ENCODE data around the gene FOXRED2.
A peak's percentile ranks its signal among the peaks of the same experiment; 100 is the strongest.

Gene FOXRED2

DNA sequence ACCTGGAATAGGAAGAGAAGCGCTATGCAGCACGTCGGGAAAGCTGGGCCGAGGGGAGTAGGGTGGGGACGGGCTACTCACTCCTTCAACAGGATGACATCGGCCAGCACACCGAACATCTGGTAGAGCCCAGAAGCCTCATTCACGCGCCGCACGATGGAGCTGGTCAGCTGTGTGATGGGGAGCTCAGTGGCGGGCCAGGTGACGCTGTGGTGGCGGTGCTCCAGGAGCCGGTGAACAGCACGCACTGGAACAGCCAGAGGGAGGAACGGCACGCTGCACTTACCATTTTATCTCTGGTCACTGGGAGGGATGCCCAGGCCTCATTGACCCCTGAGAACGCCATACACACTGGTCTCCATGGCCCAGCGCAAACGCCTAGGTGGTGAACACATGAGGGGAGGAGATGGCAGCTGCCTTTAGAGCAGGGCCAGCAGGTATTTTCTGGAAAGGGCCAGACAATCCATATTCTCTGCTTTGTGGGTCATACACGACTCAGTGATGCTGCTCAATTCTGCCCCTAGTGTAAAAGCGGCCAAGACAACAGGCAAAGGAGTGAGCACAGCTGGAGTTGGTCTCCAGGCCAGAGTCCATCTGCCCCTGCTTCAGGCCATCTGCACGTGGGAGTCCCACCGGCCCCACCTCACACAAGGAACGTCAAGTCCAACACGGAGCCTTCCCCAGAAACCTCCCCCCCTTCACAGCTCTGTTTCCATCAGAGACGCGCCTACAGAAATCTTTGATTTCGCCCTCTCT is 8.8 kb downstream of the FOXRED2 start:
- TF ChIP-seq GATA1 (IDR thresholded peaks at IDR 0.05; ENCODE audit: low read depth, low read length) (no peak), POLR2A (IDR thresholded peaks at IDR 0.05; ENCODE audit: low read length) (no peak)
- DNase-seq, result no peak

DNA sequence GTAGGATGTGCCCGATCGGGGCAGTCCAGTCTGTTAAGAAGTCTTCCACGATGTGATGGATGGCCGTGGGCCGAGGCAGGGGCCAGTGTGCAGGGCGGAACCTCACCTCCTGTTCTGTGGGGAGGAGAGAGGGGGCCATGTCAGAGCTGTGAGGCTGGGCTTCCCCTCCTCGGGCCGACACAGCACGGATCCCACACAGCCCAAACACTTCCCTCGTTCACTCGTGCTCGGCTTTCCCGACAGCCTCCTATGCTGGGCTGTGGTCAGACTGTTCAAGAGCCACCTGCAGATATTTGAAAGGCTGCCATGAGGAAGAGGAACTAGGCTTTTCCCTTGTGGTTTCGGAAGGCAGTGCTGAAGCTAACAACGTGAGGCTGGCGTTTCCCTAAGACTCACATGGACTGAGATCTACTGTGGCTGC is 13.1 kb downstream of the FOXRED2 start:
- DNase-seq, result no peak
- TF ChIP-seq GATA1 (IDR thresholded peaks at IDR 0.05; ENCODE audit: low read depth, low read length) (no peak), POLR2A (IDR thresholded peaks at IDR 0.05; ENCODE audit: low read length) (no peak)

DNA sequence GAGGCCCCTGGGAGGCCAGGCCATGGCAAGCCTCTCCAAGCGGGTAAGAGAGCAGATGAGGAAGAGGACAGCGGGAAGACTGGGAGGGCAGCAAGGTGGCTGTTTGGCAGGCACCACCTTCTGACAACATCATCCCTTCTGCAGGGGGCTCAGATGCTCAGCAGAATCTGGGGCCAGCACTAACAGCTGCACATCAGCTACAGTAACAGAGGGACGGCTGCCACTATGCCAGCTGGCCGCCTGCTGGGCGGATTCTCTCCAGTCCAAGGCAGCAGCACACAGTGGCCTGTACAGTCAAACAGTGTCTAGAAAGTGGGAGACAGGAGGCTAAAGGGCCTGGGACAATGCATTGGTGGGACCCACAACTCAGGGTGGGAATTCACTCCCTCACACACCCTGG is 14.7 kb downstream of the FOXRED2 start:
- TF ChIP-seq POLR2A (IDR thresholded peaks at IDR 0.05; ENCODE audit: low read length), result no peak
- no peak for DNase-seq

DNA sequence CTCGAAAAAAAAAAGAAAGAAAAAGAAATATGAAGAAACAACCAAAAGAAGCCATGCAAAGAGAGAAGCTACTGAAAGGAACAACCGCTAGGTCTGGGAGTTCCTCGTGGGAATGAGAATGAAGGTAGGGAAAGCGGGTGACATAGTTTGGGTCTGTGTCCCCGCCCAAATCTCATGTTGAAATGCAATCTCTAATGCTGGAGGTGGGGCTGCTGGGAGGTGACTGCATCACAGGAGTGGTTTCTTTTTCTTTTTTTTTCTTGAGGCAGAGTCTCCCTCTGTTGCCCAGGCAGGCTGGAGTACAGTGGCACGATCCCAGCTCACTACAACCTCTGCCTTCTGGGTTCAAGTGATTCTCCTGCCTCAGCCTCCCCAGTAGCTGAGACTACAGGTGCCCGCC is 15.7 kb downstream of the FOXRED2 start:
- TF ChIP-seq POLR2A (IDR thresholded peaks at IDR 0.05; ENCODE audit: low read length) (no peak), GATA1 (IDR thresholded peaks at IDR 0.05; ENCODE audit: low read depth, low read length) (no peak)
- DNase-seq, result peak; percentile 28 to 48

DNA sequence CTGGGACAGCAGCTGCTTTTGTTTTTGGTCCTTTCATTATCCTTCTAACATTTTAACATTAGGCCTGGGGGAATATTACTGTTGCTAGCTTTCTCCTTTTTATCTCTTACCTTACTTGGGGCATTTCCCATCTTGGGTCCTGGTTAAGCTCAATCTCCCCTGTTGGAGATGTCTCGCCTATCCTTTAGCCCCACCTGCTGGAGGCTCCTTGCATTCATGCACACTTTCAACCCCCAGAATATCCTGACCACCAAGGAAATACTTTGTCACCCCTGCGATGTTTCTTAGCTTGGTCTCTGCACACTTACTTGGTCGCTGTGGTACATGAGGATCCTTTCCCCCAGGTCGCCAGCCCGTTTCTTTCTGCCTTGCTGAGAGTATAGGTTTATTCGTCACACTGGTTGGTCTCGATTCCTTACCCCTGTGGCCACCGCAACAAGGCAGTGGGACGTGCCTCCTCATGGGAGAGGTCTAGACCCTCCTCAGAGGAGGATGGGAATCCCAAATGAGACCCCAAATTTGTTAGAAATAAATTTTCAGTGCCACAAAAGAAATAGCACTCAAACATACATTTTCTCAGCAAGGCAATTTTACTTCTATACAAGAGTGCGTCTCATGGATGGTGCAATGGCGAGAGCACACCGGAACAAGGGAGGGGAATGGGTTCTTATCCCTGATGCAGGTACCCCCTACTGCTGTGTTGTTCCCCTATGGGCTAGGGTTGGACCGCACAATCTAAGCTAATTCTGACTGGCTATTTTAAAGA is 20.0 kb downstream of the FOXRED2 start:
- no peak for TF ChIP-seq POLR2A (IDR thresholded peaks at IDR 0.05; ENCODE audit: low read length)
- peak; percentile 61 to 66 for DNase-seq

DNA sequence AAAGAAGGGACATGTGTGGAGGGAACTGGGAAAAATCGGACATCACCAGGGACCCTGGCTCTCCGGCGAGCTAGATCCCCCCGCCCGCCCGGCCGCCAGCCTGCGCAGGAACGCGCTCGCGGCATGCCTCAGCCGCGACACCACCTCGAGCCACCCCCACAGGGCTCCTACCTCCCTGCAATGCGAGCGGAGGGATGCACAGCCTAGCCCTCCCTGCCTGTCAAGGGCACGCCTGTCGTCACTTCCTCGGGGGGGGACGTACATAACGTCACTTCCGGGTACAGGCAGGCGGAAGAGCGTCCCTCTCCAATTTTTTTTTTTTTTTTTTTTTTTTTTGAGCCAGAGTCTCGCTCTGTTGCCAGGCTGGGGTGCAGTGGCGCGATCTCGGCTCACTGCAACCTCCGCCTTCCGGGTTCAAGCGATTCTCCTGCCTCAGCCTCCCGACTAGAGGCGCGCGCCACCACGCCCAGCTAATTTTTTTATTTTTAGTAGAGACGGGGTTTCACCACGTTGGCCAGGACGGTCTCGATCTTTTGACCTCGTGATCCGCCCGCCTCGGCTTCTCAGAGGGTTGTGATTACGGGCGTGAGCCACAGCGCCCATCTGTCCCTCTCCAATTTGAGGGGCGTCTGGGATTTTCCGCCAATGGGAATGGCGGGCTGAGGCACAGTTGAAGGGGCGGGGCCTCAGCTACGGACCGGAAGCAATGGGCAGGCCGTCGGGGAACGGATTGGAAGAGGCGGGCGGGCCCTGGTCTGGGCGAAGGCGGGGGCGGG is 25.3 kb downstream of the FOXRED2 start, which contains the start of gene TXN2:
TXN2 (minus strand) TSS at position 248 of the 776 bp plus-strand sequence. CDS start 803 bp downstream, outside the sequence.
- TF ChIP-seq GATA1 (IDR thresholded peaks at IDR 0.05; ENCODE audit: low read depth, low read length) (no peak), POLR2A (IDR thresholded peaks at IDR 0.05; ENCODE audit: low read length) (peak; percentile 97)

DNA sequence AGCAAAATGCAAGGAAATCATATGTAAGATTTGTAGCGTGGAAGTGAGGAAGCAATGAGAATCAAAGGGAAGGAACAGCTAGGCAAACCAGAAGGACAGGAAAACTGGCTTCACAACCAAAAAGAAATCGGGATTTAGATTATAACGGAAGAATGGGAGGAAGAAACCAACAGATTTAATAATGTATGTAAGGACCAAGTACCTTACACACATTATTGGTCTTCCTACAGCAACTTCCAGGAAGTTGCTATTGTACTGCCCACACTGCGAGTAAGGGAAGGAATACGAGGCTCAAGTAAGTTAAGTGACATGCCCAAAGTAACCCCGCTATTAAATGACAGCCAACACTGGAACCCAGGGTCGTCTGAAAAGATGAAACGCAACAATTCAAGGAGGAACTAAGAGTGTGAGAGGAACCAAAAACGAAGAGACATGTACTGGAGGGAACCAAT is 25.9 kb downstream of the FOXRED2 start:
- TF ChIP-seq POLR2A (IDR thresholded peaks at IDR 0.05; ENCODE audit: low read length), result no peak
- no peak for TF ChIP-seq GATA1 (IDR thresholded peaks at IDR 0.05; ENCODE audit: low read depth, low read length)
- no peak for DNase-seq

More for the DNA sequence above, 25.3 kb downstream of the FOXRED2 start, which contains the start of gene TXN2:
- DNase-seq, result peak; percentile 98

DNA sequence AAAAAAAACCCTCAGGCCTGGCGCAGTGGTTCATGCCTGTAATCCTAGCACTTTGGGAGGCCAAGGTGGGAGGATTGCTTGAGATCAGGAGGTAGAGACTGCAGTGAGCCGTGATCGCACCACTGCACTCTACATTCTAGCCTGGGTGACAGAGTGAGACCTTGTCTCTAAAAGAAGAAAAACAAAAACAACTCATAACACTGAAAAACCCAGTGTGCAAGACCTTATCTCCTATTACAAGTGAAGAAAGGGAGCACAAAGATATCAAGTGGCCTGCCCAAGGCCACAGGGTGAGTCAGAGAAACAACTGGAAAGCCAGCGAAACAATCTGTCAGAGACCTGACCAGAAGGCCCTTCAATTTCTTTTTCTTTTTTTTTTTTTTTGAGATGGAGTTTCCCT is 27.9 kb downstream of the FOXRED2 start:
- no peak for TF ChIP-seq POLR2A (IDR thresholded peaks at IDR 0.05; ENCODE audit: low read length)
- TF ChIP-seq GATA1 (IDR thresholded peaks at IDR 0.05; ENCODE audit: low read depth, low read length), result no peak
- peak; percentile 78 to 92 for DNase-seq

DNA sequence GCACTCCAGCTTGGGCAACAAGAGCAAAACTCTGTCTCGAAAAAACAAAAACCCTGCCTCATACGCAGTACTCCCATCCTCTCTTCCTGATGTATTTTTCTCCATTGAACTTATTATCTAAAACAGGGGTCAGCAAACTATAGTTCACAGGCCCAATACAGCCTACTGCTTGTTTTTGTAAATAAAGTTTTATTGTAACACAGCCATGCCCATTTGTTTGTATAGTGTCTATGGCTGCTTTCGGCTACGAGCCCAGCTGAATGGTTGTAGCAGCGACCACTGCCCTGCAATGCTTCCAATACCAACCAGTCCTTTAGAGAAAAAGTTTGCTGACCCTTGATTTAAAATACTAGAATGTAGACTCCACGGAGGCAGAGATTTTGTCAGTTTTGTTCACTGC is 31.5 kb downstream of the FOXRED2 start:
- DNase-seq, result no peak
- TF ChIP-seq GATA1 (IDR thresholded peaks at IDR 0.05; ENCODE audit: low read depth, low read length) (no peak), POLR2A (IDR thresholded peaks at IDR 0.05; ENCODE audit: low read length) (no peak)

DNA sequence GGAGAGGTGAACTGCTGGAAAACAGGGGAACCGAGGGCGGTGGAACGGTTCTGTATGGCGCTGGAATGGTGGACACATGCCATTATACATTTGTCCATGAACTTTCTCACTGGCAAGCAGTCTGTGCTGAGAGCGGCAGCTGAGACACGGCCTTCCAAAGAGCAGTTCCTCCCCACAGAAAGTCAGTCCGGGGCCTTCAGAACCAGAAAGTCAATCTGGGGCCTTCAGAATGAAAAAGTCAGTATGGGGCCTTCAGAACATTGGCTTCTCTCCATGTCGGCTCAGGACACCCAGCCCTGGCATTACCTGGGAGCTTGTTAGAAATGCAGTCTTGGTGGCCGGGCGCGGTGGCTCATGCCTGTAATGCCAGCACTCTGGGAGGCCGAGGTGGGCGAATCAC is 34.2 kb downstream of the FOXRED2 start:
- DNase-seq, result no peak
- no peak for TF ChIP-seq POLR2A (IDR thresholded peaks at IDR 0.05; ENCODE audit: low read length)

DNA sequence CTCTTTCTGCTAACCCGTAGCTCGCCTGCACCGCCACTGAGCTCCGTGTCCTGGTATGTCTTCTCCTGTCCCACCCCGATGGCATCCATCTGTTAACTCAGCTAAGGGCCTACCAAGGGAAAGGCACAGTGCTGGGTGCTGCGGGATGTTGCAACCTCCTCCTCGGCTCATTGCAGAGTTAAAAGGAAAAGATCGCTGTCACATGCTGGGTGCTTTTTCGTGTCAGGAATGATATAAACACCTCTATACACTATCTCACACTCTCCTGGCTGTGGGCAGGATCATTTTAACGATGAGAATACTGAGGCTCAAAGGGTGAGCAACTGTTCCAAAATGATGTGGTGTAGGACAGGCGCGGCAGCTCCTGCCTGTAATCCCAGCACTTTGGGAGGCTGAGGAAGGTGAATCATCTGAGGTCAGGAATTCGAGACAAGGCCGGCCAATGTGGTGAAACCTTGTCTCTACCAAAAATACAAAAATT is 35.5 kb downstream of the FOXRED2 start:
- peak; percentile 9 for TF ChIP-seq POLR2A (IDR thresholded peaks at IDR 0.05; ENCODE audit: low read length)
- no peak for TF ChIP-seq GATA1 (IDR thresholded peaks at IDR 0.05; ENCODE audit: low read depth, low read length)
- DNase-seq, result no peak

DNA sequence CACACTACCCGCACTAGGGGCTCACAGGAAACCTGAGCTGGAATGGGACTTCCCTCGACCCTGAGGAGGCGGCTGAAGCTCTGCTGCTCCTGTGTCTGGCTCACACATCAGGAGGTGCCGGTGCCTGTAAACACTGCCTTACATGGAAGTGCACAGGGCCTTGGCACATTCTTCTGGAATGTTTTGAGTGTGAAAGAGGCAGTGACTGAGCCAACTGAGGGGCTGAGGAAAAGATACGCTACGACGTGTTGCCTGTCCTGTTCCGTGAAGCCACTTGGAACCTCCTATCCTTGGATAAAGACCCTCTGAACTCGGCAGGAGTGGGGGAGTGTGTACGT is 35.9 kb downstream of the FOXRED2 start:
- peak; percentile 28 for TF ChIP-seq POLR2A (IDR thresholded peaks at IDR 0.05; ENCODE audit: low read length)
- no peak for TF ChIP-seq GATA1 (IDR thresholded peaks at IDR 0.05; ENCODE audit: low read depth, low read length)
- DNase-seq, result no peak

DNA sequence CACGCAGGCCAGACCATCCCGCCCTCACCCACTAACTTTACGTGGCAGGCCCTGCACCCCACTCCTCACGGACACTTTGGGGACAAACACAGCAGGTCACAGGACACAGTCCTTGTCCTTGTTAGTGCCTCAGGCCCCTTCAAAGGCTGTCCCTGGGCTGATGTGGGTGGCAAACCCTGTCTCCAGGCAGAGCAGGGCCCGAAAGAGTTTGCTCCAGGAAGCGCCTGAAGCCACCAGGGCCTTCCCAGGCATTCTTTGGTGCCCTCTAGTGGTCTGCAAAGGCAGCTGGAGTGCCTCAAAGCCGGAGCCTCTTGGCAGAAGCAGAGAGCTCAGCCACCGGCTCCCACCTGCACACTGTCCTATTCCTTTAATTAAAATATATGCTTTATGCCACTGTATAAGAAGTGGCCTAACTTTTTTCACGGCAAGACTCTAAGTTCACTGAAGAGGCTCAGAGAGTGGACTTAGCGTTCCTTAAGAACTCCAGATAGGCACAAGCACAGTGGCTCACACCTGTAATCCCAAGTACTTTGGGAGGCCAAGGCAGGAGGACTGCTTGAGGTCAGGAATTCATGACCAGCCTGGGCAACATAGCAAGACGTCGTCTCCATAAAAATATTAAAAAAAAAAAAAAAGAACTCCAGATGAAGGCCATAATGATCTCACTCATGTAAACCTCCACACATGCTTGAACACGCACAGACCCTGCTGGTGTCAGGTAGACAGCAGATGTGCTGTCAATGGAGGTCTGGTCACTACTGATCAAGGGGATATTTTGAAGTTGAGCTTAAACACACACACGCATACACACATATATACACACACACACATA is 36.5 kb downstream of the FOXRED2 start:
- peak; percentile 84 to 91 for DNase-seq
- no peak for TF ChIP-seq POLR2A (IDR thresholded peaks at IDR 0.05; ENCODE audit: low read length)
- no peak for TF ChIP-seq GATA1 (IDR thresholded peaks at IDR 0.05; ENCODE audit: low read depth, low read length)
